ENCODE data around the gene FAM78B. TPM values are rescaled to one million over a fixed set of nuclear protein-coding genes. Genes with fewer than 3 reads are reported as not detected.

Gene FAM78B
- total RNA-seq, 1 experiment from 2014 or later = 0.15 TPM

GRCh38 chr1:166139735-166140134 is 27.1 kb downstream of the FAM78B start:
- H3K4me1 ChIP-seq (ENCODE audit: low read length) = no peaks in the 10 kb centered on the region
- no peak for DNase-seq
- no peaks in the 10 kb centered on the region for H4K20me1 ChIP-seq (ENCODE audit: insufficient read depth, low read depth, low read length)
- H3K4me2 ChIP-seq (ENCODE audit: low read depth, low read length, poor library complexity, severe bottlenecking) = no peak overlapping the region
- no peak overlapping the region for H2AFZ ChIP-seq (ENCODE audit: low read length)
- H3K27me3 ChIP-seq (ENCODE audit: low read length) = no peaks in the 10 kb centered on the region
- no peak overlapping the region for H3K27ac ChIP-seq (ENCODE audit: low read length)
- H3K79me2 ChIP-seq (ENCODE audit: low read length) = no peaks in the 10 kb centered on the region
- no peaks in the 10 kb centered on the region for H3K9me3 ChIP-seq (ENCODE audit: low read length)
- H3K9me2 ChIP-seq (replicated peaks; ENCODE audit: insufficient read depth, low read length) = no peaks in the 10 kb centered on the region
- no peaks in the 10 kb centered on the region for H3K36me3 ChIP-seq (ENCODE audit: insufficient read depth, low read length)
- H3K4me3 ChIP-seq (ENCODE audit: low read length) = no peak overlapping the region
- H3K9ac ChIP-seq (ENCODE audit: low read length) = no peak overlapping the region

GRCh38 chr1:166136699-166137401 is 30.0 kb downstream of the FAM78B start:
- no peaks in the 10 kb centered on the region for H3K36me3 ChIP-seq (ENCODE audit: insufficient read depth, low read length)
- H3K27me3 ChIP-seq (ENCODE audit: low read length) = peaks cover 4% of the 10 kb centered on the region; the same call in 1 of the 2 replicates
- H3K4me3 ChIP-seq (ENCODE audit: low read length) = no peak overlapping the region
- H3K9me2 ChIP-seq (replicated peaks; ENCODE audit: insufficient read depth, low read length) = no peaks in the 10 kb centered on the region
- no peak overlapping the region for H2AFZ ChIP-seq (ENCODE audit: low read length)
- no peak overlapping the region for H3K4me2 ChIP-seq (ENCODE audit: low read depth, low read length, poor library complexity, severe bottlenecking)
- H3K9me3 ChIP-seq (ENCODE audit: low read length) = no peaks in the 10 kb centered on the region
- no peak for DNase-seq
- H3K9ac ChIP-seq (ENCODE audit: low read length) = no peak overlapping the region
- no peaks in the 10 kb centered on the region for H3K79me2 ChIP-seq (ENCODE audit: low read length)
- H3K4me1 ChIP-seq (ENCODE audit: low read length) = no peaks in the 10 kb centered on the region
- no peak overlapping the region for H3K27ac ChIP-seq (ENCODE audit: low read length)
- no peaks in the 10 kb centered on the region for H4K20me1 ChIP-seq (ENCODE audit: insufficient read depth, low read depth, low read length)

- Histone ChIP-seq H4K20me1 (ENCODE audit: insufficient read depth, low read depth, low read length) (no peaks in the 10 kb centered on the region), H3K27me3 (ENCODE audit: low read length) (peaks cover 4% of the 10 kb centered on the region; the same call in 1 of the 2 replicates), H3K36me3 (ENCODE audit: insufficient read depth, low read length) (no peaks in the 10 kb centered on the region), H3K4me2 (ENCODE audit: low read depth, low read length, poor library complexity, severe bottlenecking) (no peak overlapping the region), H3K4me1 (ENCODE audit: low read length) (no peaks in the 10 kb centered on the region), H3K9ac (ENCODE audit: low read length) (no peak overlapping the region), H3K9me3 (ENCODE audit: low read length) (no peaks in the 10 kb centered on the region), H3K9me2 (replicated peaks; ENCODE audit: insufficient read depth, low read length) (no peaks in the 10 kb centered on the region), H3K27ac (ENCODE audit: low read length) (no peak overlapping the region), H3K4me3 (ENCODE audit: low read length) (no peak overlapping the region), H3K79me2 (ENCODE audit: low read length) (no peaks in the 10 kb centered on the region), H2AFZ (ENCODE audit: low read length) (no peak overlapping the region)
- DNase-seq = no peak
Observed at GRCh38 chr1:166136222-166136621, 30.6 kb downstream of the FAM78B start.

GRCh38 chr1:166133857-166134256 is 32.9 kb downstream of the FAM78B start:
- Histone ChIP-seq H3K27ac (ENCODE audit: low read length) (no peak overlapping the region), H3K9ac (ENCODE audit: low read length) (no peak overlapping the region), H3K79me2 (ENCODE audit: low read length) (no peaks in the 10 kb centered on the region), H2AFZ (ENCODE audit: low read length) (no peak overlapping the region), H3K4me2 (ENCODE audit: low read depth, low read length, poor library complexity, severe bottlenecking) (no peak overlapping the region), H3K27me3 (ENCODE audit: low read length) (peaks cover 4% of the 10 kb centered on the region; the same call in 1 of the 2 replicates), H3K4me3 (ENCODE audit: low read length) (no peak overlapping the region), H3K36me3 (ENCODE audit: insufficient read depth, low read length) (no peaks in the 10 kb centered on the region), H3K9me3 (ENCODE audit: low read length) (no peaks in the 10 kb centered on the region), H3K9me2 (replicated peaks; ENCODE audit: insufficient read depth, low read length) (no peaks in the 10 kb centered on the region), H4K20me1 (ENCODE audit: insufficient read depth, low read depth, low read length) (no peaks in the 10 kb centered on the region), H3K4me1 (ENCODE audit: low read length) (no peaks in the 10 kb centered on the region)
- no peak for DNase-seq

- H3K9me3 ChIP-seq (ENCODE audit: low read length) = no peaks in the 10 kb centered on the region
- H3K4me3 ChIP-seq (ENCODE audit: low read length) = no peak overlapping the region
- peaks cover 4% of the 10 kb centered on the region; the same call in 1 of the 2 replicates for H3K27me3 ChIP-seq (ENCODE audit: low read length)
- no peak overlapping the region for H3K9ac ChIP-seq (ENCODE audit: low read length)
- no peaks in the 10 kb centered on the region for H3K9me2 ChIP-seq (replicated peaks; ENCODE audit: insufficient read depth, low read length)
- no peak overlapping the region for H3K4me2 ChIP-seq (ENCODE audit: low read depth, low read length, poor library complexity, severe bottlenecking)
- no peaks in the 10 kb centered on the region for H3K79me2 ChIP-seq (ENCODE audit: low read length)
- H4K20me1 ChIP-seq (ENCODE audit: insufficient read depth, low read depth, low read length) = no peaks in the 10 kb centered on the region
- DNase-seq = peak; percentile 55
- H3K36me3 ChIP-seq (ENCODE audit: insufficient read depth, low read length) = no peaks in the 10 kb centered on the region
- H3K4me1 ChIP-seq (ENCODE audit: low read length) = no peaks in the 10 kb centered on the region
- no peak overlapping the region for H3K27ac ChIP-seq (ENCODE audit: low read length)
- H2AFZ ChIP-seq (ENCODE audit: low read length) = no peak overlapping the region
Observed at GRCh38 chr1:166133276-166133841, 33.4 kb downstream of the FAM78B start.

- Histone ChIP-seq H3K4me1 (ENCODE audit: low read length) (no peaks in the 10 kb centered on the region), H2AFZ (ENCODE audit: low read length) (no peak overlapping the region), H3K27ac (ENCODE audit: low read length) (no peak overlapping the region), H3K79me2 (ENCODE audit: low read length) (no peaks in the 10 kb centered on the region), H3K4me3 (ENCODE audit: low read length) (no peak overlapping the region), H3K9me3 (ENCODE audit: low read length) (no peaks in the 10 kb centered on the region), H3K27me3 (ENCODE audit: low read length) (peaks cover 4% of the 10 kb centered on the region; the same call in 1 of the 2 replicates), H3K4me2 (ENCODE audit: low read depth, low read length, poor library complexity, severe bottlenecking) (no peak overlapping the region), H3K9ac (ENCODE audit: low read length) (no peak overlapping the region), H3K36me3 (ENCODE audit: insufficient read depth, low read length) (no peaks in the 10 kb centered on the region), H4K20me1 (ENCODE audit: insufficient read depth, low read depth, low read length) (no peaks in the 10 kb centered on the region), H3K9me2 (replicated peaks; ENCODE audit: insufficient read depth, low read length) (no peaks in the 10 kb centered on the region)
- no peak for DNase-seq
Observed at GRCh38 chr1:166132496-166132895, 34.3 kb downstream of the FAM78B start.

GRCh38 chr1:166129006-166129405 is 37.8 kb downstream of the FAM78B start:
- no peak overlapping the region for H3K9ac ChIP-seq (ENCODE audit: low read length)

GRCh38 chr1:166128195-166128594 is 38.6 kb downstream of the FAM78B start:
- no peaks in the 10 kb centered on the region for H4K20me1 ChIP-seq (ENCODE audit: insufficient read depth, low read depth, low read length)
- no peak overlapping the region for H2AFZ ChIP-seq (ENCODE audit: low read length)
- no peak overlapping the region for H3K4me2 ChIP-seq (ENCODE audit: low read depth, low read length, poor library complexity, severe bottlenecking)
- no peaks in the 10 kb centered on the region for H3K9me2 ChIP-seq (replicated peaks; ENCODE audit: insufficient read depth, low read length)
- no peak for DNase-seq
- no peak overlapping the region for H3K4me3 ChIP-seq (ENCODE audit: low read length)
- peaks cover 4% of the 10 kb centered on the region; the same call in 1 of the 2 replicates for H3K27me3 ChIP-seq (ENCODE audit: low read length)
- no peaks in the 10 kb centered on the region for H3K4me1 ChIP-seq (ENCODE audit: low read length)
- no peaks in the 10 kb centered on the region for H3K36me3 ChIP-seq (ENCODE audit: insufficient read depth, low read length)
- no peak overlapping the region for H3K27ac ChIP-seq (ENCODE audit: low read length)
- no peaks in the 10 kb centered on the region for H3K79me2 ChIP-seq (ENCODE audit: low read length)
- no peak overlapping the region for H3K9ac ChIP-seq (ENCODE audit: low read length)
- no peaks in the 10 kb centered on the region for H3K9me3 ChIP-seq (ENCODE audit: low read length)

More at GRCh38 chr1:166129006-166129405, 37.8 kb downstream of the FAM78B start:
- Histone ChIP-seq H3K4me2 (ENCODE audit: low read depth, low read length, poor library complexity, severe bottlenecking) (no peak overlapping the region), H3K4me1 (ENCODE audit: low read length) (no peaks in the 10 kb centered on the region), H3K9me3 (ENCODE audit: low read length) (no peaks in the 10 kb centered on the region), H4K20me1 (ENCODE audit: insufficient read depth, low read depth, low read length) (no peaks in the 10 kb centered on the region), H3K9me2 (replicated peaks; ENCODE audit: insufficient read depth, low read length) (no peaks in the 10 kb centered on the region), H3K27ac (ENCODE audit: low read length) (no peak overlapping the region), H3K27me3 (ENCODE audit: low read length) (peaks cover 4% of the 10 kb centered on the region; the same call in 1 of the 2 replicates), H3K4me3 (ENCODE audit: low read length) (no peak overlapping the region), H3K79me2 (ENCODE audit: low read length) (no peaks in the 10 kb centered on the region), H2AFZ (ENCODE audit: low read length) (no peak overlapping the region), H3K36me3 (ENCODE audit: insufficient read depth, low read length) (no peaks in the 10 kb centered on the region)
- DNase-seq = no peak

Data from Karpas-422 (cell line).